GM20000 (cell line): Measurements from ENCODE around the gene ZSWIM1.
"Not testable (repeated sequence)": the region's sequence is repeated elsewhere in the genome, so short reads cannot be mapped to it uniquely, and the experiment has no call there.

Experiments used
- DNase-seq: peaks from one replicate; pipeline ENCODE4 v3.0.0; 2012; ENCODE audit warnings: low spot score
- TF ChIP-seq, protein P1 (sequence below): IDR thresholded peaks from 2 replicates; pipeline ENCODE4 v1.5.1; 2012; ENCODE audit warnings: mild to moderate bottlenecking, control low read depth; ENCODE audit errors: extremely low read depth, missing control alignments

ZSWIM1 gene

DNA sequence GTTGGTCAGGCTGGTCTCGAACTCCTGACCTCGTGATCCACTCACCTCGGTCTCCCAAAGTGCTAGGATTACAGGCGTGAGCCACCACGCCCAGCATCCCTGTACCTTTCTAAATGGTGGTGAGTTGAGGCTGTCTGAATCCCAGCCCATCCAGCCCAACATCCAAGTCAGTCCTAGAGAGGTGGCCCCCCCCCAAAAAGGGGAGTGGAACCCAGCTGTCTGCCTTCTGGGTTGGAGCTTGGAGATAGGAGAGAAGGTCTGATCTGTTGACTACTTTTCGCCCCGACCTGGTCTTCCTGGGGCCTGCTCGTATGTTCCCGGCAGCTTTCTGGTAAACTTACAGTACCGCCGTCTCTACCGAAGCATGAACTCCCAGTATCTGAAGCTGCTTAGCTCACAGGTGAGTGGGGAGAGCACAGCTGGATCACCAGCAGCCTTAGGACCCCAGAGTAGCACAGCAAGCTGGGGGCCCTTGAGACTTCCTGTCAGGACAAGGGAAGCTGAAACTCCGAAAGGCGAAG, 15.7 kb downstream of the ZSWIM1 start:
- no peak for DNase-seq
- TF ChIP-seq, protein P1, sequence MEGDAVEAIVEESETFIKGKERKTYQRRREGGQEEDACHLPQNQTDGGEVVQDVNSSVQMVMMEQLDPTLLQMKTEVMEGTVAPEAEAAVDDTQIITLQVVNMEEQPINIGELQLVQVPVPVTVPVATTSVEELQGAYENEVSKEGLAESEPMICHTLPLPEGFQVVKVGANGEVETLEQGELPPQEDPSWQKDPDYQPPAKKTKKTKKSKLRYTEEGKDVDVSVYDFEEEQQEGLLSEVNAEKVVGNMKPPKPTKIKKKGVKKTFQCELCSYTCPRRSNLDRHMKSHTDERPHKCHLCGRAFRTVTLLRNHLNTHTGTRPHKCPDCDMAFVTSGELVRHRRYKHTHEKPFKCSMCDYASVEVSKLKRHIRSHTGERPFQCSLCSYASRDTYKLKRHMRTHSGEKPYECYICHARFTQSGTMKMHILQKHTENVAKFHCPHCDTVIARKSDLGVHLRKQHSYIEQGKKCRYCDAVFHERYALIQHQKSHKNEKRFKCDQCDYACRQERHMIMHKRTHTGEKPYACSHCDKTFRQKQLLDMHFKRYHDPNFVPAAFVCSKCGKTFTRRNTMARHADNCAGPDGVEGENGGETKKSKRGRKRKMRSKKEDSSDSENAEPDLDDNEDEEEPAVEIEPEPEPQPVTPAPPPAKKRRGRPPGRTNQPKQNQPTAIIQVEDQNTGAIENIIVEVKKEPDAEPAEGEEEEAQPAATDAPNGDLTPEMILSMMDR, result no peak

DNA sequence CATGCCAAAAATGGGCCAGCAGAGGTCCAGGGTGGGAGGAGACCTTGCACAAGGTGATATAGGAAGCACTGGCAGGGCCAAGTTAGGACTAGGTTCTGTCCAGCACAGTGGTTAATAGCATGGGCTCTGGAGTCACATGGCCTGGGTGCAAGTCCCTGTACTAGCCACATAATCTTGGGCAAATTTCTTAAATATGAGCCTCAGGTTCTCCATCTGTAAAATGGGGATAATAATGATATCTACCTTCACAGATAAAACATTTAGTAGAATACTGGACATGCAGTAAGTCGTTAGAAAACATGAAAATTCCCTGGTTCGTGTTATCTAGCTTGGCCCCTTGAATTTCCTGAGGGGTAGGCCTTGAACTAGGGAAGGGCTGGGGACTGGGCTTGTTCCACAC, 16.3 kb downstream of the ZSWIM1 start:
- TF ChIP-seq, protein P1, result no peak
- no peak for DNase-seq

DNA sequence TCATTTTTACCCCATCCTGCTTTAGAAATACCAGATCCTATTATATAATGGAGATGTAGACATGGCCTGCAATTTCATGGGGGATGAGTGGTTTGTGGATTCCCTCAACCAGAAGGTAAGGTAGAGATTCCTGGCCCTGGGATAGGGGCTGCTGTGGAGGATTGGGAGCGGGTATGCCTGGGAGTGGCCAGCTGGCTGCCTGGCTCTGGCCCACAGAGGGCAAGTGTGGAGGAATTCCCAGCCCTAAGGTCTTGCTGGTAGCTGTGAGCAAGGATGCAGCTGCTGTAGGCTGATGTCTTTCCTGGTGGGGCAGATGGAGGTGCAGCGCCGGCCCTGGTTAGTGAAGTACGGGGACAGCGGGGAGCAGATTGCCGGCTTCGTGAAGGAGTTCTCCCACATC, 16.7 kb downstream of the ZSWIM1 start:
- TF ChIP-seq, protein P1, result no peak
- DNase-seq, result no peak

DNA sequence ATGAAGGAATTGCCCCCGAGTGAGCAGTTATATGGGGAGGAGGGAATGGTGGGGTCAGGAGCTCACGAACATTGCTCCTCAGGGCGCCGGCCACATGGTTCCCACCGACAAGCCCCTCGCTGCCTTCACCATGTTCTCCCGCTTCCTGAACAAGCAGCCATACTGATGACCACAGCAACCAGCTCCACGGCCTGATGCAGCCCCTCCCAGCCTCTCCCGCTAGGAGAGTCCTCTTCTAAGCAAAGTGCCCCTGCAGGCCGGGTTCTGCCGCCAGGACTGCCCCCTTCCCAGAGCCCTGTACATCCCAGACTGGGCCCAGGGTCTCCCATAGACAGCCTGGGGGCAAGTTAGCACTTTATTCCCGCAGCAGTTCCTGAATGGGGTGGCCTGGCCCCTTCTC, 17.3 kb downstream of the ZSWIM1 start:
- DNase-seq, result no peak
- TF ChIP-seq, protein P1, result no peak

DNA sequence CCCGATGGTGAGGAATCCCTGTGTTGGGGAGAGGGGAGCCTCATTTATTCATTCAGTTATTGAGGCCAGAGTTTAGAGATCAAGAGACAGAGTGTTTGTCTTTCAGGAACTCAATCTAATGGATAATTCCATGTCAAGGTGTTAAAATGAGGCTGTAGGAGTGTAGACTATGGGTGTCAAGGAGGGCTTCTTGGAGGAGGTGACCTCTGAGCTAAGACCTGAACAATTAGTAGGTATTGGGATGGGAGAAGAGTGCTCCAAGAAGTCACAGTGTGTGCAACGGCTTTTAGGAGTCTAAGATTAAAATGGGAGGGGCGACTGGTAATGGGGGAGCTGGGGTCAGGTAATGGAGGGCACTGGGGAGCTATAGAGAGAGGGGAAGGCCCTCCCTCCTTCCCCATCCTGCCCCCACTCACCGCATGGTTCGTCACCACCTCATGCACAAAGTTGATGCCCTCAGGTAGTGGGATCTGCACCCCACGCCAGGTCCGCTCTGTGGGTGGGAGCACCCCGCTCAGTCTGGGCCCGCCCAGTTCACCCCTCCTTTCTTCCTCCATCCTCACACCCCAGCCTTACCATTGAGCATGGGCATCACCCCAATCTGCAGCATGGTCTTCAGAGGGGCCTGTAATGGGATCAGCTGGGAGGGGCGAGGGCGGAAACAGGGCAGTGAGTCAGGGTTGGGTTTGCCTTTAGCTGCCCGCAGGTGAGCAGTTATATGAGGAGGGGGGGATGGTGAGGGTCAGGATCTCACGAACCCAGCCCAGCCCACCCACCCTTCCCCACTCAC, 18.2 kb downstream of the ZSWIM1 start:
- TF ChIP-seq, protein P1, result no peak
- DNase-seq, result no peak

DNA sequence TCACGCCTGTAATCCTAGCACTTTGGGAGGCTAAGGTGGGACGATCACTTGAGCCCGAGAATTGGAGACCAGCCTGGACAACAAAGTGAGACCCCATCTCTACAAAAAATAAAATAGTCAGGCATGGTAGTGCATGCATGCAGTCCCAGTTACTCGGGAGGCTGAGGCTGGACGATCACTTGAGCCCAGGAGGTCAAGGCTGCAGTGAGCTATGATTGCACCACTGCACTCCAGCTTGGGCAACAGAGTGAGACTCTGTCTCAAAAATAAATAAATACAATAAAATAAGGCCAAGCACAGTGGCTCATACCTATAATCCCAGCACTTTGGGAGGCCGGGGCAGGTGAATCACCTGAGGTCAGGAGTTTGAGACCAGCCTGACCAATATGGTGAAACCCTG, 20.3 kb downstream of the ZSWIM1 start:
- DNase-seq, result not testable (repeated sequence)

DNA sequence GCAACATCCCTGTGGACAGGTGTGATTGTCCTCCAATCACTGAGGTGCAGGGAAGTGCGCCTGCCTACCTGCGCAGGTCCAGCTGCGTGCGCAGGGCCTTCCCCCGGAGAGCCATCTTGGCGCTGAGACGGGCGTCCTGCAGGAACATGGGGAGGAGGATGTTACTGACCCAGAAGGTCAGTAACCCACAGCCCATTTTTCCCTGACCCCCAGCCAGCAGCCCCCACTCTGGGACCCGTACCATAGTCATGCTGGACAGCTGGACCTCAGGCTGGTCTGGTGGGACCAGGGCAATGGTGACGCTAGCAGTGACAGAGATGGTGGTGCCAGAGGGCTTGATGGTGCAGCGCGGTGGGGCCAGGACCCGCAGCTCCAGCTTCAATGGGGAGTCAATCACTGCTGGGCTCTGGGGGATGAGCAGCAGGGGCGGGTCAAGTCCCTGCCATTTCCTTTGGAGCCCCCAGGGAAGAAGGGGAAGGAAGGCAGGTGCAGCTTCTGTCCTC, 21.2 kb downstream of the ZSWIM1 start:
- TF ChIP-seq, protein P1, result no peak
- no peak for DNase-seq
